ENCODE results near the gene ATXN7. TPM values are rescaled to one million over a fixed set of nuclear protein-coding genes. Genes with fewer than 3 reads are reported as not detected.

ATXN7 gene
- total and polyA plus RNA-seq, 10 of the 15 experiments (the other 5 are each of a cell fraction or from before 2014, with no cell fraction given), result 0.83 to 24.6 (median 8.5) TPM

- H4K20me1 ChIP-seq (ENCODE audit: control insufficient read depth, insufficient read depth), result no peaks in the 10 kb centered on the region
- intact Hi-C loops (cut with micrococcal nuclease; ENCODE audit: unreplicated experiment), result loop anchor here (10.0 kb wide), 1 partner anchor 185 kb away; the partner anchor contains the start of gene PRICKLE2
- no peak for ATAC-seq
- H3K4me3 ChIP-seq, result no peak overlapping the region
- H3K9ac ChIP-seq (ENCODE audit: control insufficient read depth, insufficient read depth, low read length), result no peak overlapping the region
- H3K4me2 ChIP-seq (ENCODE audit: control insufficient read depth, insufficient read depth), result no peak overlapping the region
- no peak for DNase-seq (ENCODE audit: low read depth, low spot score)
- H3K36me3 ChIP-seq (ENCODE audit: control insufficient read depth in 2 of 2, insufficient read depth in 2 of 2, low read length in 1 of 2), result no peaks in the 10 kb centered on the region
- H3K9me3 ChIP-seq (replicated peaks; ENCODE audit: control insufficient read depth, insufficient read depth, low read length), result no peaks in the 10 kb centered on the region
- ChIA-PET POLR2A (no interaction called here), RAD21 (ENCODE audit: unreplicated experiment) (interaction anchor here (1.0 to 1.3 kb wide), 3 partner anchors 16 to 186 kb away, joined by 3 read pairs; partner anchors contain the start of genes PRICKLE2 and PSMD6), SMC1A (ENCODE audit: uncharacterized antibody, unreplicated experiment) (interaction anchor here (0.8 to 4.5 kb wide), 10 partner anchors 8 to 446 kb away, joined by 3 to 17 read pairs (median 4); partner anchors contain the start of gene PRICKLE2), CTCF (interaction anchor here (0.8 to 3.2 kb wide), 8 partner anchors 9 to 445 kb away, joined by 3 to 14 read pairs (median 4); partner anchors contain the start of genes PRICKLE2 and PSMD6)
- H3K4me1 ChIP-seq (ENCODE audit: control insufficient read depth, insufficient read depth, low read length), result no peaks in the 10 kb centered on the region
- H3K79me2 ChIP-seq (ENCODE audit: control insufficient read depth, insufficient read depth, low read length), result no peaks in the 10 kb centered on the region
- no peak overlapping the region for H3K27ac ChIP-seq (ENCODE audit: control insufficient read depth, insufficient read depth)
- no peak overlapping the region for H2AFZ ChIP-seq (ENCODE audit: control insufficient read depth, low read depth, low read length)
- 0% methylated on average over 4 of the region's 4 CpGs for WGBS (ENCODE audit: insufficient coverage, insufficient replicate concordance, low lambda C conversion rate, missing lambda C conversion rate)
- BruUV-seq (replicated peaks), result no TSS peak
- TF ChIP-seq TARDBP (IDR thresholded peaks at IDR 0.05; ENCODE audit: borderline replicate concordance) (no peak), FOXK2 (IDR thresholded peaks at IDR 0.05) (no peak), PBX3 (IDR thresholded peaks at IDR 0.05; ENCODE audit: insufficient replicate concordance, low read depth, low read length) (no peak), TCF3 (IDR thresholded peaks at IDR 0.05; ENCODE audit: borderline replicate concordance, insufficient read depth, low read depth, low read length) (no peak), SUPT20H (IDR thresholded peaks at IDR 0.05; ENCODE audit: borderline replicate concordance, control insufficient read depth, low read depth, low read length) (no peak), CTCF (IDR thresholded peaks at IDR 0.05 in 2 of 3, conservative IDR thresholded peaks at IDR 0.05 in 1 of 3; ENCODE audit: control insufficient read depth in 2 of 3, extremely low read depth in 1 of 3, insufficient read depth in 1 of 3, low read depth in 3 of 3, low read length in 3 of 3) (no peak), MEF2B (IDR thresholded peaks at IDR 0.05; ENCODE audit: partially characterized antibody, poor library complexity, severe bottlenecking) (no peak), ASH2L (IDR thresholded peaks at IDR 0.05; ENCODE audit: borderline replicate concordance, low read depth) (no peak), JUNB (IDR thresholded peaks at IDR 0.05) (no peak), YBX1 (IDR thresholded peaks at IDR 0.05) (no peak), YY1 (IDR thresholded peaks at IDR 0.05; ENCODE audit: low read depth, low read length) (no peak), HCFC1 (IDR thresholded peaks at IDR 0.05; ENCODE audit: low read length) (no peak), SPI1 (IDR thresholded peaks at IDR 0.05; ENCODE audit: borderline replicate concordance, insufficient read depth, low read depth, low read length) (no peak), SMARCA5 (IDR thresholded peaks at IDR 0.05) (no peak), HDGF (IDR thresholded peaks at IDR 0.05) (no peak), BMI1 (IDR thresholded peaks at IDR 0.05; ENCODE audit: borderline replicate concordance) (no peak)
- H3K27me3 ChIP-seq (replicated peaks in 1 of 2; ENCODE audit: control insufficient read depth in 2 of 2, insufficient read depth in 2 of 2, low read length in 1 of 2), result 0 out of 4 replicates have a peak, but pooled peaks cover 0 to 3% of the 10 kb centered on the region in 2 experiments
- FAIRE-seq, result no peak
- in situ Hi-C loops (cut with MboI), result no loop called here
Measured at GRCh38 chr3:64039332-64039731, 175.7 kb downstream of the ATXN7 start.

Data from GM12878 (cell line).